ENCODE data around the gene CEP76.

Gene CEP76

GRCh38 chr18:12702221-12703095 lies at the start of gene CEP76, which contains the start of gene PSMG2:
Gene CEP76, minus strand, starts transcription at chr18:12702723. Its CDS starts 175 bp downstream, at chr18:12702548.
Gene PSMG2, plus strand, starts transcription at chr18:12703042. Its CDS starts 66 bp downstream, at chr18:12703108.
- DNase-seq = peak; percentile 94

GRCh38 chr18:12751891-12752290 lies 49.4 kb upstream of the CEP76 start:
- no peak for DNase-seq

GRCh38 chr18:12751503-12751884 lies 49.0 kb upstream of the CEP76 start:
- DNase-seq = no peak

- DNase-seq = no peak
These were observed 48.4 kb upstream of the CEP76 start for GRCh38 chr18:12750715-12751502.

GRCh38 chr18:12750076-12750714 lies 47.7 kb upstream of the CEP76 start:
- peak; percentile 50 for DNase-seq

GRCh38 chr18:12749121-12749520 lies 46.6 kb upstream of the CEP76 start:
- DNase-seq = no peak

GRCh38 chr18:12748671-12749070 lies 46.1 kb upstream of the CEP76 start:
- DNase-seq = no peak

GRCh38 chr18:12747530-12748315 lies 45.2 kb upstream of the CEP76 start:
- no peak for DNase-seq

- no peak for DNase-seq
These were observed 42.7 kb upstream of the CEP76 start for GRCh38 chr18:12745095-12745795.

GRCh38 chr18:12744103-12744502 lies 41.6 kb upstream of the CEP76 start:
- no peak for DNase-seq

GRCh38 chr18:12742453-12742852 lies 39.9 kb upstream of the CEP76 start:
- no peak for DNase-seq

- DNase-seq = no peak
These were observed 38.8 kb upstream of the CEP76 start for GRCh38 chr18:12741351-12741750.

- DNase-seq = no peak
These were observed 34.9 kb upstream of the CEP76 start for GRCh38 chr18:12737243-12737902.

GRCh38 chr18:12726774-12727550 lies 24.4 kb upstream of the CEP76 start:
- peak; percentile 73 for DNase-seq

GRCh38 chr18:12726331-12726730 lies 23.8 kb upstream of the CEP76 start:
- no peak for DNase-seq

- DNase-seq = no peak
These were observed 20.2 kb upstream of the CEP76 start for GRCh38 chr18:12722731-12723130.

- DNase-seq = no peak
These were observed 19.2 kb upstream of the CEP76 start for GRCh38 chr18:12721495-12722275.

- DNase-seq = no peak
These were observed 8.9 kb upstream of the CEP76 start for GRCh38 chr18:12711446-12711845.

GRCh38 chr18:12703664-12704063 lies 1.1 kb upstream of the CEP76 start:
- DNase-seq = no peak
